Measurements from ENCODE around the gene HIPK4. TPM values are rescaled to one million over a fixed set of nuclear protein-coding genes. Genes with fewer than 3 reads are reported as not detected.

Gene HIPK4
- total and polyA plus RNA-seq, 9 of the 15 experiments (the other 6 are each of a cell fraction or from before 2014, with no cell fraction given), result 0.06 to 0.09 TPM; not detected in 7

DNA sequence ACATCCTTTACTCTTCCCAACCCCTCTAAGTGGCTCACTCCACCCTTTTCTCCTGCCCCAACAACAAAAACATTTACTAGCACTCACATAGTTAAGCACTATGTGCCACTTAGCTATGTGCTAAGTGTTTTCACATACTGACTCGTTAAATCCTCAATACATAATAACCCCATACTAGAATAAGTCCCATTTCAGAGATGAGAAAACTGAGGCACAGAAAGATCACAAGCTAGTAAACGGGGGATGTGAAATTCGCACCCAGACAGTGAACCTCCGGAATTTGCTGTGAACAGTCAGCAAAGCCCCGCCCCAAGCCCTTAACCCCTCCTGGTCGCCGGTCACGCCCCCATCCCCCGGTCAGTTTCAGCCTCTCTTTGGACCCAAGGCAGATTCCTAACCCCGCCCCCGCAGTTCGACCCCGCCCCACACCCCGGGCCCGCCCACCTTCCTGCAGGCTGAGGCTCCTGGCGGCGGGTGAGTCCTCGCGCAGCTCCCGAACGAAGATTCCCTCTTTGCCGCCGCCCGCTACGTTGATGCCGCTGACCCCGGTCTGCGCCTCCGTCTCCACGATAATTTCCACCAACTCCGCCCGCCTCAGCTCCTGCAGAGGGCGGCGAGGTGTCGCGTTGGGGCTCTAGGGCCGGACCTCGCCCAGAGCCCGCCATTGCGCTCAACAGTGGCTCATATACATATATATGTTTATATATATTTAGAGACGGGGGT is 13.4 kb upstream of the HIPK4 start (continued):
- TF ChIP-seq, protein P1, sequence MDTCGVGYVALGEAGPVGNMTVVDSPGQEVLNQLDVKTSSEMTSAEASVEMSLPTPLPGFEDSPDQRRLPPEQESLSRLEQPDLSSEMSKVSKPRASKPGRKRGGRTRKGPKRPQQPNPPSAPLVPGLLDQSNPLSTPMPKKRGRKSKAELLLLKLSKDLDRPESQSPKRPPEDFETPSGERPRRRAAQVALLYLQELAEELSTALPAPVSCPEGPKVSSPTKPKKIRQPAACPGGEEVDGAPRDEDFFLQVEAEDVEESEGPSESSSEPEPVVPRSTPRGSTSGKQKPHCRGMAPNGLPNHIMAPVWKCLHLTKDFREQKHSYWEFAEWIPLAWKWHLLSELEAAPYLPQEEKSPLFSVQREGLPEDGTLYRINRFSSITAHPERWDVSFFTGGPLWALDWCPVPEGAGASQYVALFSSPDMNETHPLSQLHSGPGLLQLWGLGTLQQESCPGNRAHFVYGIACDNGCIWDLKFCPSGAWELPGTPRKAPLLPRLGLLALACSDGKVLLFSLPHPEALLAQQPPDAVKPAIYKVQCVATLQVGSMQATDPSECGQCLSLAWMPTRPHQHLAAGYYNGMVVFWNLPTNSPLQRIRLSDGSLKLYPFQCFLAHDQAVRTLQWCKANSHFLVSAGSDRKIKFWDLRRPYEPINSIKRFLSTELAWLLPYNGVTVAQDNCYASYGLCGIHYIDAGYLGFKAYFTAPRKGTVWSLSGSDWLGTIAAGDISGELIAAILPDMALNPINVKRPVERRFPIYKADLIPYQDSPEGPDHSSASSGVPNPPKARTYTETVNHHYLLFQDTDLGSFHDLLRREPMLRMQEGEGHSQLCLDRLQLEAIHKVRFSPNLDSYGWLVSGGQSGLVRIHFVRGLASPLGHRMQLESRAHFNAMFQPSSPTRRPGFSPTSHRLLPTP (IDR thresholded peaks at IDR 0.05; ENCODE audit: borderline replicate concordance, extremely low read depth, insufficient read length), result peak; percentile 45

DNA sequence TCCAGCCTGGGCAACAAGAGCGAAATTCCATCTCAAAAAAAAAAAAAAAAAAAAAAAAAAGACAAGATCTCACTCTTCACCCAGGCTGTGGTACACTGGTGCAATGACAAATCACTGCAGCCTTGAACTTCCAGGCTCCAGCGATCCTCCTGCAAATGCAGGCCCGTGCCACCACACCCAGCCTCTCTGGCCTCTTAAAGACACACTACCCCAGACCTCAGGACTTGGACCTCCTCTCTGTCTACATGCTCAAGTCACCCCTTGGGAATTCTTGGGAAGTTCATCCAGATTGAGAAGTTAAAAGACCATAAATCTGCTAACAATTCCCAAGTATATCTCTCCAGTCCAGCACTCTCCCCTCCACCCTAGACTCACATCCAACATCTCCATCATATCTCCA is 10.6 kb upstream of the HIPK4 start:
- H2AFZ ChIP-seq (ENCODE audit: low read depth, low read length), result no peak overlapping the region
- no peak overlapping the region for H3K9ac ChIP-seq (ENCODE audit: insufficient read depth in 1 of 2, low read depth in 2 of 2, low read length in 2 of 2)
- H3K4me2 ChIP-seq (ENCODE audit: insufficient read depth, low read length), result no peak overlapping the region
- CTCF ChIA-PET (ENCODE audit: low intra/inter-chr PET ratio), result no interaction called here
- in situ Hi-C loops (cut with MboI), result no loop called here
- no TSS peak for BruUV-seq (replicated peaks)
- no peak overlapping the region for H3K4me3 ChIP-seq
- no peaks in the 10 kb centered on the region for H3K9me1 ChIP-seq (ENCODE audit: control insufficient read depth, insufficient read depth, low read length)
- 0% methylated on average over 2 of the region's 3 CpGs for WGBS (ENCODE audit: insufficient coverage, low coverage, missing lambda C conversion rate)
- no peaks in the 10 kb centered on the region for H3K36me3 ChIP-seq (ENCODE audit: control insufficient read depth, insufficient read depth, low read length)
- intact Hi-C loops (cut with micrococcal nuclease), result no loop called here
- H3K9me3 ChIP-seq (replicated peaks; ENCODE audit: control insufficient read depth, insufficient read depth, low read depth, low read length), result no peaks in the 10 kb centered on the region
- peaks cover 17 to 47% of the 10 kb centered on the region in 2 experiments for H3K4me1 ChIP-seq (replicated peaks in 1 of 2; ENCODE audit: control insufficient read depth in 2 of 2, insufficient read depth in 2 of 2, low read length in 2 of 2)
- DNase-seq (ENCODE audit: extremely low read depth in 1 of 4, low spot score in 3 of 4), result no peak
- POLR2A ChIA-PET, result interaction anchor here (1.2 kb wide), 1 partner anchor 24 kb away, joined by 3 read pairs; no protein-coding TSS in a partner anchor
- no peaks in the 10 kb centered on the region for H3K79me2 ChIP-seq (ENCODE audit: control insufficient read depth, insufficient read depth, low read length)
- no peak for ATAC-seq
- H3K27me3 ChIP-seq (ENCODE audit: control insufficient read depth in 2 of 2, insufficient read depth in 2 of 2, low read length in 2 of 2), result peaks cover 17 to 24% of the 10 kb centered on the region in 2 experiments
- 0 out of 2 replicates have a peak, but pooled peaks cover 5% of the 10 kb centered on the region for H4K20me1 ChIP-seq (replicated peaks; ENCODE audit: control insufficient read depth, insufficient read depth, low read length)
- no peak for FAIRE-seq
- no peak overlapping the region for H3K27ac ChIP-seq (ENCODE audit: extremely low read depth, low read depth, low read length)
- TF ChIP-seq RBM17 (IDR thresholded peaks at IDR 0.05; ENCODE audit: borderline replicate concordance, low read depth, low read length) (no peak), KLF1 (tag; IDR thresholded peaks at IDR 0.05) (no peak), YBX1 (IDR thresholded peaks at IDR 0.05) (no peak), BRF1 (IDR thresholded peaks at IDR 0.05; ENCODE audit: borderline replicate concordance, extremely low read depth, insufficient read length) (no peak), ELF2 (CRISPR knock-in tag; IDR thresholded peaks at IDR 0.05) (no peak), TCF7 (IDR thresholded peaks at IDR 0.05; ENCODE audit: borderline replicate concordance) (no peak), ZSCAN32 (CRISPR knock-in tag; IDR thresholded peaks at IDR 0.05) (no peak), HDAC6 (IDR thresholded peaks at IDR 0.05; ENCODE audit: low read depth, low read length) (no peak)
- TF ChIP-seq, protein P2, sequence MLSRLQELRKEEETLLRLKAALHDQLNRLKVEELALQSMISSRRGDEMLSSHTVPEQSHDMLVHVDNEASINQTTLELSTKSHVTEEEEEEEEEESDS (CRISPR knock-in tag; IDR thresholded peaks at IDR 0.05), result no peak
- TF ChIP-seq, protein P3, sequence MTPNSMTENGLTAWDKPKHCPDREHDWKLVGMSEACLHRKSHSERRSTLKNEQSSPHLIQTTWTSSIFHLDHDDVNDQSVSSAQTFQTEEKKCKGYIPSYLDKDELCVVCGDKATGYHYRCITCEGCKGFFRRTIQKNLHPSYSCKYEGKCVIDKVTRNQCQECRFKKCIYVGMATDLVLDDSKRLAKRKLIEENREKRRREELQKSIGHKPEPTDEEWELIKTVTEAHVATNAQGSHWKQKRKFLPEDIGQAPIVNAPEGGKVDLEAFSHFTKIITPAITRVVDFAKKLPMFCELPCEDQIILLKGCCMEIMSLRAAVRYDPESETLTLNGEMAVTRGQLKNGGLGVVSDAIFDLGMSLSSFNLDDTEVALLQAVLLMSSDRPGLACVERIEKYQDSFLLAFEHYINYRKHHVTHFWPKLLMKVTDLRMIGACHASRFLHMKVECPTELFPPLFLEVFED (CRISPR knock-in tag; conservative IDR thresholded peaks at IDR 0.05), result no peak
- TF ChIP-seq, protein P4, sequence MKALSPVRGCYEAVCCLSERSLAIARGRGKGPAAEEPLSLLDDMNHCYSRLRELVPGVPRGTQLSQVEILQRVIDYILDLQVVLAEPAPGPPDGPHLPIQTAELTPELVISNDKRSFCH (CRISPR knock-in tag; IDR thresholded peaks at IDR 0.05), result no peak
- TF ChIP-seq, protein P4 (tag; IDR thresholded peaks at IDR 0.05), result no peak

Measured in K562 (cell line).